ENCODE measurements around the gene LIN37. TPM values are rescaled to one million over a fixed set of nuclear protein-coding genes. Genes with fewer than 3 reads are reported as not detected.

LIN37 gene
- total and polyA plus RNA-seq, 2 of the 13 experiments (the other 11 are each of a cell fraction or from before 2014, with no cell fraction given), result 6.3 to 8.7 TPM

GRCh38 chr19:35717665-35718344, 30.6 kb upstream of the LIN37 start, which contains the start of gene KMT2B (continued):
- TF ChIP-seq ZNF598 (CRISPR knock-in tag; IDR thresholded peaks at IDR 0.05; ENCODE audit: borderline replicate concordance) (no peak), TAF15 (IDR thresholded peaks at IDR 0.05; ENCODE audit: low read depth, low read length, poor library complexity, severe bottlenecking) (no peak), ZNF558 (CRISPR knock-in tag; IDR thresholded peaks at IDR 0.05; ENCODE audit: borderline replicate concordance) (no peak), SP1 (IDR thresholded peaks at IDR 0.05) (no peak), SP1 (CRISPR knock-in tag; IDR thresholded peaks at IDR 0.05) (peak; percentile 23; the same call in 1 of the 2 replicates), ZC3H4 (CRISPR knock-in tag; IDR thresholded peaks at IDR 0.05; ENCODE audit: borderline replicate concordance) (no peak), CEBPG (CRISPR knock-in tag; IDR thresholded peaks at IDR 0.05) (no peak), ESRRA (CRISPR knock-in tag; IDR thresholded peaks at IDR 0.05; ENCODE audit: low read depth) (no peak; the same call in 1 of the 2 replicates), SNAPC5 (CRISPR knock-in tag; IDR thresholded peaks at IDR 0.05; ENCODE audit: borderline replicate concordance) (no peak), SMAD1 (CRISPR knock-in tag; IDR thresholded peaks at IDR 0.05; ENCODE audit: borderline replicate concordance, low read depth) (no peak), ONECUT2 (CRISPR knock-in tag; IDR thresholded peaks at IDR 0.05) (no peak), GMEB1 (CRISPR knock-in tag; IDR thresholded peaks at IDR 0.05; ENCODE audit: borderline replicate concordance) (peak; percentile 26), HNRNPLL (IDR thresholded peaks at IDR 0.05; ENCODE audit: low read depth, low read length, poor library complexity, severe bottlenecking) (no peak), PHF5A (CRISPR knock-in tag; IDR thresholded peaks at IDR 0.05; ENCODE audit: low read depth, unreplicated experiment) (no peak), CHD2 (IDR thresholded peaks at IDR 0.05; ENCODE audit: low read depth, low read length) (no peak), SRSF4 (IDR thresholded peaks at IDR 0.05; ENCODE audit: low read depth, low read length, poor library complexity, severe bottlenecking) (no peak), KLF6 (CRISPR knock-in tag; IDR thresholded peaks at IDR 0.05) (no peak), ELF3 (CRISPR knock-in tag; IDR thresholded peaks at IDR 0.05) (peak; percentile 51; the same call in 1 of the 2 replicates), IRF1 (CRISPR knock-in tag; IDR thresholded peaks at IDR 0.05; ENCODE audit: low read depth) (no peak), ZNF292 (CRISPR knock-in tag; IDR thresholded peaks at IDR 0.05; ENCODE audit: borderline replicate concordance, low read depth) (no peak), KDM2A (CRISPR knock-in tag; IDR thresholded peaks at IDR 0.05; ENCODE audit: borderline replicate concordance, low read depth) (no peak), ZNF777 (CRISPR knock-in tag; IDR thresholded peaks at IDR 0.05) (no peak; the same call in 1 of the 2 replicates), SAP130 (CRISPR knock-in tag; IDR thresholded peaks at IDR 0.05; ENCODE audit: low read depth) (peak; percentile 28; the same call in 1 of the 2 replicates)
- TF ChIP-seq, protein P1, sequence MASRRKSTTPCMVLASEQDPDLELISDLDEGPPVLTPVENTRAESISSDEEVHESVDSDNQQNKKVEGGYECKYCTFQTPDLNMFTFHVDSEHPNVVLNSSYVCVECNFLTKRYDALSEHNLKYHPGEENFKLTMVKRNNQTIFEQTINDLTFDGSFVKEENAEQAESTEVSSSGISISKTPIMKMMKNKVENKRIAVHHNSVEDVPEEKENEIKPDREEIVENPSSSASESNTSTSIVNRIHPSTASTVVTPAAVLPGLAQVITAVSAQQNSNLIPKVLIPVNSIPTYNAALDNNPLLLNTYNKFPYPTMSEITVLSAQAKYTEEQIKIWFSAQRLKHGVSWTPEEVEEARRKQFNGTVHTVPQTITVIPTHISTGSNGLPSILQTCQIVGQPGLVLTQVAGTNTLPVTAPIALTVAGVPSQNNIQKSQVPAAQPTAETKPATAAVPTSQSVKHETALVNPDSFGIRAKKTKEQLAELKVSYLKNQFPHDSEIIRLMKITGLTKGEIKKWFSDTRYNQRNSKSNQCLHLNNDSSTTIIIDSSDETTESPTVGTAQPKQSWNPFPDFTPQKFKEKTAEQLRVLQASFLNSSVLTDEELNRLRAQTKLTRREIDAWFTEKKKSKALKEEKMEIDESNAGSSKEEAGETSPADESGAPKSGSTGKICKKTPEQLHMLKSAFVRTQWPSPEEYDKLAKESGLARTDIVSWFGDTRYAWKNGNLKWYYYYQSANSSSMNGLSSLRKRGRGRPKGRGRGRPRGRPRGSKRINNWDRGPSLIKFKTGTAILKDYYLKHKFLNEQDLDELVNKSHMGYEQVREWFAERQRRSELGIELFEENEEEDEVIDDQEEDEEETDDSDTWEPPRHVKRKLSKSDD (CRISPR knock-in tag; IDR thresholded peaks at IDR 0.05; ENCODE audit: low read depth), result no peak
- TF ChIP-seq, protein P2, sequence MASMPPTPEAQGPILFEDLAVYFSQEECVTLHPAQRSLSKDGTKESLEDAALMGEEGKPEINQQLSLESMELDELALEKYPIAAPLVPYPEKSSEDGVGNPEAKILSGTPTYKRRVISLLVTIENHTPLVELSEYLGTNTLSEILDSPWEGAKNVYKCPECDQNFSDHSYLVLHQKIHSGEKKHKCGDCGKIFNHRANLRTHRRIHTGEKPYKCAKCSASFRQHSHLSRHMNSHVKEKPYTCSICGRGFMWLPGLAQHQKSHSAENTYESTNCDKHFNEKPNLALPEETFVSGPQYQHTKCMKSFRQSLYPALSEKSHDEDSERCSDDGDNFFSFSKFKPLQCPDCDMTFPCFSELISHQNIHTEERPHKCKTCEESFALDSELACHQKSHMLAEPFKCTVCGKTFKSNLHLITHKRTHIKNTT (CRISPR knock-in tag; IDR thresholded peaks at IDR 0.05), result no peak
